ENCODE results near the gene DHRS4.
"Not testable (repeated sequence)": the region's sequence is repeated elsewhere in the genome, so short reads cannot be mapped to it uniquely, and the experiment has no call there.

Gene DHRS4

DNA sequence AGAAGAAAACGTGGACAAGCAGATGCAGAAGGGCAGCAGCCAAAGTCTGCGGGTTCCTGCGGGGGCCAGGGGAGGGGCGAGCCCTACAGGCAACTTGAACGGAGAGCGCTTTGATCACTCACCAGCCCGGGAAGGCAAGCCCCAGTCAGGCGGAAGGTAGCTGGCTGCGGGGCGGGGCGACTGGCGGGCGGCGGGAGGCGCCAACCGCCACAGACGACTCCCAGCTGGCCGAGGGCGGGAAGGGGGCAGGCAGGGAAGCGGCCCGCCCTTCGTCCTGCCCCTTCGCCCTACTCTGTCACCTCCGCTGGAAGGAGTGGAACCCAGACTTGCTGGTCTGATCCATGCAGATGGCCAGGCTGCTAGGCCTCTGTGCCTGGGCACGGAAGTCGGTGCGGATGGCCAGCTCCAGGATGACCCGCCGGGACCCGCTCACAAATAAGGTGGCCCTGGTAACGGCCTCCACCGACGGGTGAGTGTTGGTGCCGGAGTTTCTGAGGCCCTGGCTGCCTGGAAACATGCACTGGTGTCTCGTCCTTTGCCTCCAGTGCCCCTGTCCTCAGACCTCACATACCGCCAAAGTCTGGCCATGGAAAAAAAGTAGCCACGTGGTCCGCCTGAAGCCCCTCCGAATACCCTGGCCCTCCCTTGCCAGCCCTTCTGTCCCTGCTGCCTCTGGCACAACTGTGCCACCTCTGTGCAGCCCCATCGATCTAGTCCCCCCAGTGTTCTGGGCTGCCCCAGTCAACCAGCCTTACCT lies 35.2 kb downstream of the DHRS4 start, which contains the start of gene DHRS4L2:
DHRS4L2 (plus strand) TSS at position 323 of the 757 bp plus-strand sequence; CDS start at position 342, 19 bp downstream.
- not testable (repeated sequence) for DNase-seq

DNA sequence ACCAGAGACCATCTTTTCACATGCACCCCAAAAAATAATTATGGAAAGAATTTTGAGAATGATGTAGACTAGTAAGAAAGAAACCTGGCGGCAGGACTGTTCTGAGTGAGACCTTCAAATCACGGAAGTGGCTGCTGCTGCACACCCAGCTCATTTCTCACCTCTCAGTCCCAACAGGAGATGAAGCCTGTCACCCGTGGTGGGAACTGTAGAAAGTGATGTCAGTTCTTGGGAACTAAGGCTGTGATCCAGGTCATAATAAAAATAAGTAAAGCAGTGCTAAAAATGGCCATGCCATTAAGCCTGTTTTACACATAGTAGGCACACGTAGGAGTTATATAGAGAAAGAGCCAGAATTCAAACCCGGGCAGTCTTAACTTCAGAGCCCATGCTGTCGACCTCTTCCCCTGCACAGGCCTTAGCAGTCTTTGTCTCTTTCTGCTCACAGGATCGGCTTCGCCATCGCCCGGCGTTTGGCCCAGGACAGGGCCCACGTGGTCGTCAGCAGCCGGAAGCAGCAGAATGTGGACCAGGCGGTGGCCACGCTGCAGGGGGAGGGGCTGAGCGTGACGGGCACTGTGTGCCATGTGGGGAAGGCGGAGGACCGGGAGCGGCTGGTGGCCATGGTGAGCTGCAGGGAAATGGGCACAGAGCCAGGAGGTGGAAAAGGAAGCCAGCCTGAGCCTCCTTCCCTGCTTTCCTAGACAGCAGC lies 36.3 kb downstream of the DHRS4 start:
- DNase-seq = not testable (repeated sequence)

DNA sequence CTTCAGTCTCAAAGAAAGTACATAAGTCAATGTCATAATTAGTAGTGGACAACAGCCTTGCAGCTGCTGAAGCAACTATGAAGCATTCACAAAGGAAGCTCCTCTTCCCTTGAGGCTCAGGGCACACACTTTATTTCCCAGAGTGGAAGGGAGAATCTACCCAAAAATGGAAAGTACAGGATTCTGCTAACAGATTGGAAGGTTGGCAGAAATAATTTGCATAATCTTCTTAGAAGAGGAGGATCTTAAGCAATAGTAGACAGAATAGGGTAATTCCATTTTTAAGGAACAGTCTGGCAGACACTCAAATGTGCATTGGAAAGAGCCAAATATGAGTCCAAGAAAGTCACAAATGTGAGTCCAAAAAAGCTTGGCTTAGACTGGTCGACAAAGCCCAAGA lies 37.4 kb downstream of the DHRS4 start:
- DNase-seq = not testable (repeated sequence)

DNA sequence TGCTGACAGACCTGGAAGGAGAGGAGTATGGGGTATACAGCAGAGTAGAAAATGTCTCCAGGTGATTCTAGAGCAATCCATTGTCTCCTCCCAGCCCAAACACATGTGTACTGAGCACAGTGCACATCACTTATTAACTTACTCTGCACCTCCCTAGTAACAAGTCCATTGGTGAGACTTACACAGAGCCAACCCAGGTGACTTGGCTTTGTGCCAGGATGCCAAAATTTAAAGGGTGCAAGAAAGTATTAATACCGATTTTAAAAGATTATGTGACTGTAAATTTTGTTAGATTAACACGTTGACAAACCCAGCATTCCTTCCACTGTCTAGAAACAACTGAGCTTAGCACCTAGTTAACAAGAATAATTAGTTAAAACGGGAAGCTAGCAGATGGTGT lies 39.5 kb downstream of the DHRS4 start:
- DNase-seq = not testable (repeated sequence)

DNA sequence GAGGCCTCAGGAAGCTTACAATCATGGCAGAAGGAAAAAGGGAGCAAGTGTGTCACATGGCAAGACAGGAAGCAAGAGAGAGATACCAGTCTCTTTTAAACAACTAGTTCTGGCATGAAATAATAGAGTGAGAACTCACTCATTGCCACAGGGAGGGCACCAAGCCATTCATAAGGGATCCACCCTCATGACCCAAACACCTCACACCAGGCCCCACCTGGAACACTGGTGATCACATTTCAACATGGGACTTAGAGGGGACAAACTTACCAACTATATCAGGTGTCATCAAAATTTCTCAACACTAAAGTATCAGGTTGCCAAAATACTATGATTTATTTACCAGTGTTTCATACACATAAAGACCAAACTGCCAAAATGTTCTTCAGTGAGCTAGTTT lies 42.4 kb downstream of the DHRS4 start:
- DNase-seq = not testable (repeated sequence)

DNA sequence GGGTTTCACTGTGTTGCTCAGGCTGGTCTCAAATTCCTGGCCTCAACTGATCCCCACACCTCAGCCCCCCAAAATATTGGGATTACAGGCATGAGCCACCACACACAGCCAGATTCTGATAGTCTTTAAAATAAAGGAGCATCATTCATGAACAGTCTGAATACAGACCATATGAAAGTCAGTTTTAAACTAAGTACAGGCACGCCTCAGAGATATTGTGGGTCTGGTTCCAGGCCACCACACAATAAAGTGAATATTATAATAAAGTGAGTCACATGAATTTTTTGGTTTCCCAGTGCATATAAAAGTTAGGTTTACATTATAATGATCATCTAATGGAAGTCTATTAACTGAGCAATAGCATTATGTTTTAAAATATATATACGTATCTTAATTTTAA lies 43.3 kb downstream of the DHRS4 start:
- not testable (repeated sequence) for DNase-seq

DNA sequence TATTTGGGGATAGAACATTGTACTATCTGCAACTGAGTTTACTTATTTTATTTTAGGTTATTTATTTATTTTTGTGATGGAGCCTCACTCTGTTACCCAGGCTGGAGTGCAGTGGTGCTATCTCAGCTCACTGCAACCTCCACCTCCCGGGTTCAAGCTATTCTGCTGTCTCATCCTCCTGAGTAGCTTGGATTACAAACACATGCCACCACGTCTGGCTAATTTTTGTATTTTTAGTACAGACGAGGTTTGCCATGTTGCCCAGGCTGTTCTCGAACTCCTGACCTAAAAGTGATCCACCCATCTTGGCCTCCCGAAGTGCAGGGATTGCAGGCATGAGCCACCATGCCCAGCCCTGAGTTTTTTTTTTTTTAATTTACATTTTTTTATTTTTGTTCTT lies 46.1 kb downstream of the DHRS4 start:
- not testable (repeated sequence) for DNase-seq

DNA sequence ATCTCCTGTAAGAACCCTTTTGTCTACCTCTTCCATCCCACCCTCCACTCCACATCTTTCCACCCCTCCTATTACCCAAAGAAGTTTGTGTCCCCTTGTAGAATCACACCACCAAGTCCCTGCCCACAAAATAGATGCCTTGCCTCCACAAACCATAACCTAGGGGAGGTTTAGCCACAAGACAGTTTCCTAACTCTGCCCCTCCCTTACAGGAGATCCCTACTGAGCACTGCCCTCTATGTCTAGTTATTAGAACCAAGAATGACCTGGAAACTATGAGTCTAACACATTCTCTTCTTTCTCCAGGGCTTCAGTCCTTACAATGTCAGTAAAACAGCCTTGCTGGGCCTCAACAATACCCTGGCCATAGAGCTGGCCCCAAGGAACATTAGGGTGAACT lies 47.5 kb downstream of the DHRS4 start:
- not testable (repeated sequence) for DNase-seq

DNA sequence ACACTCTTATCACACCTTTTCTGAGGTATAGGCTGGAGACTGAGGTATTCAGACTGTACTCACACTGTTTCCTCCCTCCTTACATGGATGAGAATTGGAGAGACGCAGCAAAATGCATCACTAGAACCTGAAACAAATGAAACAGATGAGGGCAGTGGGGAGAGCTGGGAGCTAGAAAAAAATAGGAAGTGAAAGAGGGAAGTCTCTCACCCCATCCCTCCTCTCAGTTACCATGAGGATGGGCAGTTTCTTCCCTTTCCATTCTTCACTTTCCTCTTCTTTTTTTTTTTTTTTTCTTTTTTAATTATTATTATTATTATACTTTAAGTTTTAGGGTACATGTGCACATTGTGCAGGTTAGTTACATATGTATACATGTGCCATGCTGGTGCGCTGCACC lies 48.1 kb downstream of the DHRS4 start:
- DNase-seq = not testable (repeated sequence)

DNA sequence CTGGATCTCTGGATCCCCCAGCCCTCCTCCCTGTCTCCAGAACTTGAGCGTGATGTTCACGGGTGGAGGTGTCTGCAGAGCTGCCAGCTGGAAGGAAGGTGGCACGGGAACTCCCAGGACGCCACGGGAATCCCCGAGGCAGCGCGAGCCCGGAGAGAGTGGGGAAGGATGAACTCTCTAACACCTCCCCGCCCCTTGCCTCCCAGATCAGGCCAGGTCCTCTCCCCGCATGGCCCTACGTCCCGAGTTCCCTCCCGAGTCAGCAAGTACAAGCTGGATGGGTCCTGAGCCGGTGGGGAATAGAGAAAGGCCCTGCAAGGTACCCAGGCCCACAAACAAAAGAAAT lies 52.9 kb downstream of the DHRS4 start:
- not testable (repeated sequence) for DNase-seq

DNA sequence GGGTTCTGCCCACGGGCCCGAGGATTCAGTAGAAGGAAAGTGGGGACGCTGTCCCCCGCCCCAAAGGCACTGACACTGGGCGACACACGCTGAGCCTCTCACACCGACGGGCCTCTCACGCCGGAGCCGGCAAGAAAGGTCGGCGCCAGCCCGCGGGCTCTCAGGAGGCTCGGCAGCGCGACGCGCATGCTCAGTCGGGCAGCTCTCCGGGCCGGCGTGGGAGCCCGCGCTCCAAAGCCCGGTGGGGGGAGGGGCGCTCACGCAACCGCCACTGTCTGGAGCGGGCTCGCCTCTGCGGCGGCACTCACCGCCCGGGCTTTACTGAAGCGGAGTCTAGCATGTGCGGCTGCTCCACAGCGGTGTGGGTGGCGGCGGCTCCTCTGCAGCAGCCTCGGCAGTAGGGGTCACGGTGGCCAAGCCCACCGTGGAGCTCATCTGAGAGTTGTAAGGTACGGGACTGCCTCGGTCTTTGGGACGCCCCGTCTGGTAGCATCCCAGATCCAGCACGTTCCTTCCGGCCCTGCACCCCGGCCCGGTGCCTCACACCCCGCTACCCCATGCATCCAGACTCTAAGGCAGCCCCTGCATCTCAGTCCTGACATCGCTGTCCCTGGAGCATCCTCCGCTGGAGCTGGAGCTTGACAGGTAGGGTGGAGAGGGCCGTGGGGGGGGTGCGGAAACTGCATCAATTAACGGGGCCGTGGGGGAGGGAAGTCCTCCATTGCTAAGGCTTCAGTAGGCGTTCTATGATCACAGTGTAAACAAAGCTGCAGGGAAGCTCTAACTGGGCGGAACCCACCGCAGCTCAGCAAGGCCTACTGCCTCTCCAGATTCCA lies 53.5 kb downstream of the DHRS4 start:
- DNase-seq = not testable (repeated sequence)

DNA sequence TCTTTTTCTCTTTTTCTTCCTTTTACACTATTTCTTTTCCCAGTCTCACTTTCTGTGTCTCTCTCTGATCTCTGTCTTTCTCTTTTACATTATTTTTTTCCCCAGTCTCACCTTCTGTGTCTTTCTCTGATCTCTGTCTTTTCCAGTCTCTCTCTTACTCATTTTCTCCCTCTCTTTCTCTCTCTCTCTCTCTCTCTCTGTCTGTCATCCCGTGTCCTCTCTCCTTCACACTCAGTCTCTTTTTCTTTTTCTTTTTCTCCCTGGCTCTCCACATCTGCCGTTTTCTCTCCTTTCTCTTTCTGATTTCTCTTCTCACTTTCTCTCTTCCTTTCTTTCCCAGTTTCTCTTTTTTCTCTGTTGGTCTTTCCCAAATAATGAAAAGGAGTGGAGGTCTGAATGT lies 57.5 kb downstream of the DHRS4 start:
- DNase-seq = no peak

DNA sequence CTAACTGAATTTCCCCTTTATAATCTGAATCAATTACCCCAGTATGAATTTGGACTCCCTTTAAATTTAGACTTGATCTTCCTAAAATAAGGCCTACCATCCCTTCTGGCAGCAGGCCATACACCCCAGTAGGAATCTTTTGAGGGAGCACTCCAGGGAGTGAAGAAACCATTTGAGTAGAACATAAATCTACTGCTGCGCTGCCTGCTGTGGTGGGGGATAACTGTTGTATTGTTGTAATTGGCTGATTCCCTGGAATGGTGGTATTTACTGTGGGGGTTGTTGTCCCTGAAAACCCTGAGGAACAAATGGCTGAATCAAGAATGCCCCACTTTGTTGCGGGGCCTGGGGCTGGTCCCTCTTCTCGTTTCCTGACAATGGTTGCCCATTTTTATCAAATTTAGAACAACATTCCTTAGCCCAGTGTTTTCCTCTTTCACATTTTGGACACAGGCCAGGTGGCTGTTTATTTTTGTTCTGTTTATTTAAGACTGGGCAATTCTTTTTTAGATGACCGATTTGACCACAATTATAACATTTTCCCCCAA lies 59.2 kb downstream of the DHRS4 start:
- DNase-seq = not testable (repeated sequence)

DNA sequence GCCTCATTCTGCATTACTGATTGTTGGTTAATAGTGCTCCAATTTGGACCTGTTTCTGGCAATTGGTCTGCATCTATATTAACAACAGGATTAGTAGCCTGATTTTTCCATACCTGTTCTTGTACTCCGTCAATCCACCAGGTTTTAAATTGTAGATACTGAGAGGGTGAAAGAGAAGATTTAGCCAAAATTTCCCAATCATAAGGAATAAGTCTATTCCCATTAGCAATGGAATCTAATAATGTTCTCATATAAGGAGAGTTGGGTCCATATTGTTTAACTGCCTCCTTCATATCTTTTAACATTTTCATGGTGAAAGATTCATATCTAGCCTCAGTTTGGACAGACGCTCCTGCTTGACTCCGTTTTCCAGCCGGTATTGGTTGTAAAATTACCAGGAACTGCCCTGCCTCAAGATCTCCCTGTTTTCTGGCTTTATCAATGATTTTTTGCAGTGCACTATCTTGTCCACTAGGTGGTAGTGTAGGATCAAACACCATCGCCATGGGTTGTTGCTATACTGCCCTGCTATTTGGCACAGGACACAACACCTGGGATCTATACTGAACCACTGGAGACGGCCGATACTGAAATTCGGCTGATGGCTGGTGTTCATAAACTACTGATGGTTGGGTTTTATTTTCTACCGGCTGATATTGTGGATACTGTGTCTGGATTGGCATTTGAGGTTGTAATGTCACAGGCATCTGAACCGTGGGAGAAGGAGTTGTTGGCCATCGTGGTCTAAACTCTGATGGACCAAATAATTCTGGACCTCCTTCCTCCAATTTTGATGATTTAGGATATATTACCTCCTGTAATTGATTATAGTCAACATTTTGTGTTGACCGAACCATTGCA lies 60.3 kb downstream of the DHRS4 start:
- peak; percentile 83 for DNase-seq

DNA sequence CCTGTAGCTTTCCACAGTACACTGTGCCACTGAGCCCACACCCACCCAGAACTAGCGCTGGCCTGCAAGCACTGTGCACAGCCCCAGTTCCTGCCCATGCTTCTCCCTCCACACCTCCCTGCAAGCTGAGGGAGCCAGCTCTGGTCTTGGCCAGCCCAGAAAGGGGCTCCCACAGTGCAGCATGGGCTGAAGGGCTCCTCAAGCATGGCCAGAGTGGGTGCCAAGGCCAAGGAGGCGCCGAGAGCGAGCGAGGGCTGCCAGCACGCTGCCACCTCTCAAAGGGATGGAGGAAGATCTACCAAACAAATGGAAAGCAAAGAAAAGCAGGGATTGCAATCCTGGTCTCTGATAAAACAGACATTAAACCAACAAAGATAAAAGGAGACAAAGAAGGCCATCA lies 62.2 kb downstream of the DHRS4 start:
- not testable (repeated sequence) for DNase-seq
